Lower leg skin (tissue), 3 donors: ENCODE results near the gene EGLN2.

ENCODE experiments used
- POLR2A ChIP-seq, 2 donors: fragments of 450-650 bp; IDR thresholded peaks; one replicate each; pipeline ENCODE4 v1.6.1; 2016 to 2017; ENCODE audit warnings: antibody characterized with exemption in 2 of 2, mild to moderate bottlenecking in 1 of 2, moderate library complexity in 1 of 2
- TF ChIP-seq, protein P1 (sequence below), 3 donors: fragments of 450-650 bp; IDR thresholded peaks; one replicate each; pipeline ENCODE4 v1.5.1; 2016; ENCODE audit warnings: antibody characterized with exemption in 3 of 3, mild to moderate bottlenecking in 3 of 3, moderate library complexity in 2 of 3

DNA sequence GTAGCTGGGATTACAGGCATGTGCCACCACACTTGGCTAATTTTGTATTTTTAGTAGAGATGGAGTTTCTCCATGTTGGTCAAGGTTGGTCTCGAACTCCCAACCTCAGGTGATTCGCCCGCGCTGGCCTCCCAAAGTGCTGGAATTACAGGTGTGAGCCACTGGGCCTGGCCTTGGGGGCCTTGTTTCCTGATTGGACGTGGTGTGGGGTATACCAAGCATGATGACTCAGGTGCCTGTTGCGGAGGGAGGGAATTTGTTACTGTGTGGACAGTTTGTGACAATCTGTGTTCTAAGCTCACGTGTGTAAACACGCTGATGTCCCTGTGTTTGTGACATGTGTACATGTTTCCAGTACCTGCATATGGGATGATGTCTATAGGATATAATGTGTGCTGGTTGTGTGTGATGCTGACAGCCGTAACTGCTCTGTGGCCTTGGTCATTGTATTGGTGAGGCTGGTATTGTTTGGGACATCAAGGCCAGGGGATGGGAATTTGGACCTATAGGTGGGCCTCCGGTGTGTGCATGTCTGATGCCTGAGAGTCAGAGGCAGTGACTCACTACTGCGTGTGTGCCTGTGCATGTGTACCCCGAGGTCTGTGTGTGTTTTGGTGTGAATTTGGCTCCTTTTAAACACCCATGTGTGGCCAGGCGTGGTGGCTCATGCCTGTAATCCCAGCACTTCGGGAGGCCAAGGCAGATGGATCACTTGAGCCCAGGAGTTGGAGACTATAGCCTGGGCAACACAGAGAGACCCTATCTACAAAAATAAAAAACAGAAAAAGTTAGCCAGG is 1.6 kb upstream of the EGLN2 start:
- TF ChIP-seq, protein P1, sequence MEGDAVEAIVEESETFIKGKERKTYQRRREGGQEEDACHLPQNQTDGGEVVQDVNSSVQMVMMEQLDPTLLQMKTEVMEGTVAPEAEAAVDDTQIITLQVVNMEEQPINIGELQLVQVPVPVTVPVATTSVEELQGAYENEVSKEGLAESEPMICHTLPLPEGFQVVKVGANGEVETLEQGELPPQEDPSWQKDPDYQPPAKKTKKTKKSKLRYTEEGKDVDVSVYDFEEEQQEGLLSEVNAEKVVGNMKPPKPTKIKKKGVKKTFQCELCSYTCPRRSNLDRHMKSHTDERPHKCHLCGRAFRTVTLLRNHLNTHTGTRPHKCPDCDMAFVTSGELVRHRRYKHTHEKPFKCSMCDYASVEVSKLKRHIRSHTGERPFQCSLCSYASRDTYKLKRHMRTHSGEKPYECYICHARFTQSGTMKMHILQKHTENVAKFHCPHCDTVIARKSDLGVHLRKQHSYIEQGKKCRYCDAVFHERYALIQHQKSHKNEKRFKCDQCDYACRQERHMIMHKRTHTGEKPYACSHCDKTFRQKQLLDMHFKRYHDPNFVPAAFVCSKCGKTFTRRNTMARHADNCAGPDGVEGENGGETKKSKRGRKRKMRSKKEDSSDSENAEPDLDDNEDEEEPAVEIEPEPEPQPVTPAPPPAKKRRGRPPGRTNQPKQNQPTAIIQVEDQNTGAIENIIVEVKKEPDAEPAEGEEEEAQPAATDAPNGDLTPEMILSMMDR (IDR thresholded peaks at IDR 0.05): no peak
- TF ChIP-seq POLR2A (IDR thresholded peaks at IDR 0.05): no peak
